HG03135 (cell line): Measurements from ENCODE around the gene LOX.

Experiments used
- ATAC-seq: cut with Tn5 transposase; IDR thresholded peaks from one replicate; pipeline ENCODE4 v1.9.1; 2021; ENCODE audit warnings: mild to moderate bottlenecking, moderate library complexity; ENCODE audit not compliant: unreplicated experiment

LOX gene

GRCh38 chr5:122054266-122054665, 23.8 kb downstream of the LOX start:
- no peak for ATAC-seq

- no peak for ATAC-seq
Measured at GRCh38 chr5:122053181-122054109, 24.6 kb downstream of the LOX start.

GRCh38 chr5:122051569-122051968, 26.5 kb downstream of the LOX start:
- no peak for ATAC-seq

GRCh38 chr5:122050959-122051358, 27.1 kb downstream of the LOX start:
- ATAC-seq: no peak

- no peak for ATAC-seq
Measured at GRCh38 chr5:122040636-122041302, 37.3 kb downstream of the LOX start.

- ATAC-seq: no peak
Measured at GRCh38 chr5:122036326-122036725, 41.7 kb downstream of the LOX start.

- no peak for ATAC-seq
Measured at GRCh38 chr5:122035913-122036312, 42.1 kb downstream of the LOX start.

- no peak for ATAC-seq
Measured at GRCh38 chr5:122031836-122032235, 46.2 kb downstream of the LOX start.

- ATAC-seq: no peak
Measured at GRCh38 chr5:122030251-122030650, 47.8 kb downstream of the LOX start.

GRCh38 chr5:122029818-122030217, 48.2 kb downstream of the LOX start:
- ATAC-seq: no peak

GRCh38 chr5:122022966-122023365, 55.1 kb downstream of the LOX start:
- peak; percentile 83 for ATAC-seq

- no peak for ATAC-seq
Measured at GRCh38 chr5:122019919-122020590, 58.0 kb downstream of the LOX start.

GRCh38 chr5:122015471-122015870, 62.6 kb downstream of the LOX start:
- ATAC-seq: no peak

- ATAC-seq: no peak
Measured at GRCh38 chr5:122014236-122014935, 63.7 kb downstream of the LOX start.
